T-helper 2 cell treated with Interferon-gamma antibody and Interleukin-4, amounts not matched to agents 5 μg/mL and 100 μg/mL, for 36 hours (primary cell): ENCODE data around the gene ABTB1.

ENCODE experiments used
- DNase-seq: peaks from one replicate; pipeline ENCODE4 v3.0.0; 2021; ENCODE audit warnings: low spot score
- H3K27ac Mint-ChIP-seq: one replicate; pipeline ENCODE4 v1.8.0; 2021; ENCODE audit warnings: mild to moderate bottlenecking, mixed read lengths
- H3K27me3 Mint-ChIP-seq: one replicate; pipeline ENCODE4 v1.8.0; 2021; ENCODE audit warnings: low read depth, mixed read lengths
- H3K36me3 Mint-ChIP-seq: one replicate; pipeline ENCODE4 v1.8.0; 2021; ENCODE audit warnings: low read depth, mixed read lengths
- H3K4me1 Mint-ChIP-seq: one replicate; pipeline ENCODE4 v1.8.0; 2021; ENCODE audit warnings: low read depth, mixed read lengths
- H3K4me3 Mint-ChIP-seq: one replicate; pipeline ENCODE4 v1.8.0; 2022; ENCODE audit warnings: mild to moderate bottlenecking, moderate library complexity, mixed read lengths
- H3K9me3 Mint-ChIP-seq: one replicate; pipeline ENCODE4 v1.8.0; 2021; ENCODE audit warnings: mixed read lengths

The ABTB1 gene

DNA sequence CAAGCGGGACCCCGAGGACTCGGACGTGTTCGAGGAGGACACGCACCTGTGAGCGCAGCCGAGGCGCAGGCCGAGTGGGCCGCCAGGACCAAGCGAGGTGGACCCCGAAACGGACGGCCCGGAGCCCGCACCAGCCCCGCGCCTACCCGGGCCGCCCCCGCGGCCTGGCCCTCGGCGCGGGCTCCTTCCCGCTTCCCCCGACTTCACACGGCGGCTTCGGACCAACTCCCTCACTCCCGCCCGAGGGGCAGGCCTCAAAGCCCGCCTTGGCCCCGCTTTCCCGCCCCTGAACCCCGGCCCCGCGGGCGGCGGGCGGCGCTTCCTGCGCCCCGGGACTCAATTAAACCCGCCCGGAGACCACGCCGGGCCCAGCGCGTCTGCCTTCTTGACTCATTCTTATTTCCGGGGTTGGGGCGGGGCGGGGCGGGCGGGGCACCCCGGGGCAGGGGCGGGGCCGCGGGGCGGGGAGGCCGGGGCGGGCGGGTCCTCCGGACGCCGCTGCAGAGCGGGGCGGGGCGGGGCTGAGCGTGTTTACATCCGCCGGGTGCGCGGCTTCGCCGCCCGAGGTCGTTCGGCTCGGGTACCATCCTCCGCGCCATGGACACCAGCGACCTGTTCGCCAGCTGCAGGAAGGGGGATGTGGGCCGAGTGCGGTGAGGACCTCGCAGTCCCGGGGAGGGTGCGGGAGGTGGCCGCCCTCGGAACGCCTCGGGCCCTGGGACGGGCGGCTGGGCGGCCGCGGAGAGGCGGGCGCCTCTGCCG, at the start of gene ABTB1:
Gene ABTB1, plus strand, starts transcription at position 524 of the 762 bp plus-strand sequence. Its CDS starts 74 bp downstream, at position 598.
- H3K4me3 Mint-ChIP-seq, result peak within 1 kb of the TSS; percentile 94

DNA sequence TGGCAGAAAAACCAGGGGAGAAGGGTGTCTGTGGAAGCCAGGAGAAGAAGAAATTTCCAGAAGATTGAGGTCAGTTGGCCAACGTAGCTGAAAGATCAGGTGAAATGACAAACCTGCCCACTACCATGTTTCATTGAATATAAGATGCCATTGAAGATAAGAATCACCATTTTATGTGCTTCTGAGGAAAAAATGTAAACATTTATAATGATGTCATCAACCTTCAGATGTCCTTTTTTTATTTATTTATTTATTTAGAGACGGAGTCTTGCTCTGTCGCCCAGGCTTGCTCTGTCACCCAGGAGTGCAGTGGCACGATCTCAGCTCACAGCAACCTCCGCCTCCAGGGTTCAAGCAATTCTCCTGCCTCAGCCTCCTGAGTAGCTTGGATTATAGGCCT, 48.7 kb upstream of the ABTB1 start:
- Mint-ChIP-seq H3K27ac (no peak overlapping the region), H3K4me3 (no peak overlapping the region), H3K36me3 (peaks cover 28% of the 10 kb centered on the region), H3K4me1 (peaks cover 3% of the 10 kb centered on the region), H3K9me3 (no peaks in the 10 kb centered on the region), H3K27me3 (peaks cover 31% of the 10 kb centered on the region)
- DNase-seq, result no peak

More for the DNA sequence above, at the start of gene ABTB1:
- H3K9me3 Mint-ChIP-seq, result no peaks in the 10 kb centered on the region
- DNase-seq, result peak; percentile 85
- peak within 1 kb of the TSS; percentile 99 for H3K27ac Mint-ChIP-seq
- H3K4me1 Mint-ChIP-seq, result peaks cover 13% of the 10 kb centered on the region
- H3K36me3 Mint-ChIP-seq, result no peaks in the 10 kb centered on the region
- no peaks in the 10 kb centered on the region for H3K27me3 Mint-ChIP-seq

DNA sequence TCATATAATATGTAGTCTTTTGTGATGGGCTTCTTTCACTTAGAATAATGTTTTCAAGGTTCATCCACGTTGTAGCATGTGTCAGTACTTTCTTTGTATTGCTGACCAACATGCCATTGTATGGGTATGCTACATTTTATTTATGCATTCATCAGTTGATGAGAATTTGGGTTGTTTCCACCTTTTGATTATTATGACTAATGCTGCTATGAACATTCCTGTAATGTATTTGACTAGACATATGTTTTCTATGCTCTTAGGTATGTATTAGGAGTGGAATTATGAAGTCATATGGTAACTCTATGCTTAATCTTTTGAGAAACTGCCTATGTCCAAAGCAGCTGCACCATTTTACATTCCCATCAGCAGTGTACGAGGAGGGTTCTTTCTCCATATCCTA, 46.9 kb upstream of the ABTB1 start:
- Mint-ChIP-seq H3K4me3 (no peak overlapping the region), H3K4me1 (peaks cover 12% of the 10 kb centered on the region), H3K27me3 (peaks cover 44% of the 10 kb centered on the region), H3K36me3 (peaks cover 23% of the 10 kb centered on the region), H3K9me3 (no peaks in the 10 kb centered on the region), H3K27ac (no peak overlapping the region)
- DNase-seq, result no peak

DNA sequence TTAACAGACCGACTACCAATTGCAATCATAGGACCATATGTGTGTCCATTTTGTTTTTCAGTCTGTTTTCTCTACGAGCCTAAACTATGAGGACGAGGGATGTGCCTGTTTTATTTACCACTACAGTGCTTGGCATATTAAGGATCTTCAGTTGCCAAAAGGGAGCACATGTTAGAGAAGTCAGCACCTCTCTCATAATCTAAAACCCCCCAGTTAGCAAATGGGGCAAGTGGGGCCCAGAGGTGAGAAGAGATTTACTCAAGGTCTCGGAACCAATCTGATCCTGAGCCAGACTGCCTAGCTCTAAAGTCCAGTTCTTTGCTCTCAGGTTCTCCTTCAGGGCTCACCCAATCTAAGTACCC, 44.3 kb upstream of the ABTB1 start:
- peaks cover 14% of the 10 kb centered on the region for H3K4me1 Mint-ChIP-seq
- peaks cover 58% of the 10 kb centered on the region for H3K27me3 Mint-ChIP-seq
- H3K27ac Mint-ChIP-seq, result no peak overlapping the region
- peaks cover under 1% of the 10 kb centered on the region for H3K36me3 Mint-ChIP-seq
- H3K4me3 Mint-ChIP-seq, result peak overlapping the region; percentile 71
- DNase-seq, result no peak
- H3K9me3 Mint-ChIP-seq, result no peaks in the 10 kb centered on the region

DNA sequence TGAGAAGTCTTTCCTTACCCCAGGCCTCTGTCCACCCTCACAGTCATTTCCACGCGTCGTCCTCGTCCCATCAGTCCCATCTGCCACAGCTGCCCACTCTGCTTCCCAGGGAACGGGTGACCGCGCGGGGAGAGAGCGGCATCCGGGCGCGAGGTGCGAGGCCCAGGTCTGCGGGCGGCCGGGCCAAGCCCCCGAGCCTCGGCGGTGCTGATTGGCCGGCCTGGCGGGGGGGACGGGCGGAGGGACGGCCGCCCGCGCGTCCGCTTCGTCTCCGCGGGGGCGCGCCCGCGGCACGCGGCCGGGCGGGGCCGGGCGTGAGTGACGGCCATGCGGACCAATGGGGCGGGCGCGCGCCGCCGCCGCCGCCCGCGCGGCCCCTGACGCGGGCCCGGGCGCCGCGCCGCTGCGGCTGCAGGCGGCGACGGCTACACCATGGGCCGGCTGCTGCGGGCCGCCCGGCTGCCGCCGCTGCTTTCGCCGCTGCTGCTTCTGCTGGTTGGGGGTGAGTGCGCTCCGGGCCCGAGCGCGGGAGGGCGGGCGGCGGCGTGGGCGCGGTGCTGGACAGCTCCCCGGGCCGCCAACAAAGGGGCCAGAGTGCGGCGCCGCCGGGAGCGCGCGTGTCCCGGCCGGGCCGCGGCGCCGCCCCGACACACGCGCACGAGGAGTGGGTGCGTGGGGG, 43.8 kb upstream of the ABTB1 start, which contains the start of gene PODXL2:
Gene PODXL2, plus strand, starts transcription at position 398 of the 679 bp plus-strand sequence. Its CDS starts 35 bp downstream, at position 433.
- Mint-ChIP-seq H3K36me3 (no peaks in the 10 kb centered on the region), H3K9me3 (no peaks in the 10 kb centered on the region), H3K27me3 (peaks cover 60% of the 10 kb centered on the region), H3K4me3 (peak within 1 kb of the TSS; percentile 79), H3K27ac (peak within 1 kb of the TSS; percentile 24), H3K4me1 (peaks cover 14% of the 10 kb centered on the region)
- peak; percentile 25 for DNase-seq

DNA sequence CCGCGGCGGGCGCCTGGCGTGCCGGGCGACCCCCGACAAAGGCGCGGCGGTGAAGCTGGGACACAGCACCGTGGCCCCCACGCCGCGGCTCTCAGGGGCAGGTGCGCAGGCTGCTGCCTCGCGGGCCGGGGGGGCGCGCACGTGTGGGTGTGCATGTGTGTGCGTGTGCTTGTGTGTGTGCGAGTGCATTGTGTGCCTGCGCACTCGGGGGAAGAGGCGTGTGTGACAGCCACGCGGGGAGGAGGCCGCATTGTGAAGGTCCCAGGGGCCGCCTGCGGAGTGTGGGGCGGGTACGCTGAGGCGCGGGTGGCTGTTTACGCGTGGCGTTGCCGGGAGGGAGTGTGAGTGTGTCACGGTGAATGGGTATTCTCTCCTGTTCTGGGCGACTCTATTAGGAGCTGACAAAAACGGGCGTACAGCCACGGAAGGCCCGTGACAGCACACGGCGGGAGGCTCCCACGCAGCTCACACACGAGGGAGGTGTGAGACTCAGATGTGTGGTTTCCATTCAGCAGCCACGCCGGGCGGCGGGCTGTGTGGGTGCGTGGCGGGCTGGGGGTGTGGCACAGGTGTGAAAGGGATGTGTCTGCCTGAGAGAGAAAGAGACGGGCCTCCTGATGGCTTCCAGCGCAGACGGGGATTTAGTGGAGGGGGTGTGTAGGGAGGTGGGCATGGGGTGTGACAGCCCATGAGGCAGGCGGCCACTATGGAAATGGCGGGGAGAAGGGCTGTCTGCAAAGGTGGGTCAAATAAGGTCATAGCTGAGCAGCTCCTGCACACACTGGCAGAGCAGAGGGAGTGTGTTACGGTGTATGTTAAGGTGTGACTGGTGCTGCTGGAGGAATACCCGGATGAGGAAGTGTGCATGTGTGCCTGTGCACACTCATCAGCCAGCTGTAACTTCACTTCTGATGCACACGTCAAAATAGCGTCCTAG, 43.0 kb upstream of the ABTB1 start:
- peak; percentile 13 for DNase-seq
- H3K4me3 Mint-ChIP-seq, result peak overlapping the region; percentile 79
- peak overlapping the region; percentile 24 for H3K27ac Mint-ChIP-seq
- H3K4me1 Mint-ChIP-seq, result peaks cover 14% of the 10 kb centered on the region
- H3K9me3 Mint-ChIP-seq, result no peaks in the 10 kb centered on the region
- H3K36me3 Mint-ChIP-seq, result no peaks in the 10 kb centered on the region
- H3K27me3 Mint-ChIP-seq, result peaks cover 61% of the 10 kb centered on the region

DNA sequence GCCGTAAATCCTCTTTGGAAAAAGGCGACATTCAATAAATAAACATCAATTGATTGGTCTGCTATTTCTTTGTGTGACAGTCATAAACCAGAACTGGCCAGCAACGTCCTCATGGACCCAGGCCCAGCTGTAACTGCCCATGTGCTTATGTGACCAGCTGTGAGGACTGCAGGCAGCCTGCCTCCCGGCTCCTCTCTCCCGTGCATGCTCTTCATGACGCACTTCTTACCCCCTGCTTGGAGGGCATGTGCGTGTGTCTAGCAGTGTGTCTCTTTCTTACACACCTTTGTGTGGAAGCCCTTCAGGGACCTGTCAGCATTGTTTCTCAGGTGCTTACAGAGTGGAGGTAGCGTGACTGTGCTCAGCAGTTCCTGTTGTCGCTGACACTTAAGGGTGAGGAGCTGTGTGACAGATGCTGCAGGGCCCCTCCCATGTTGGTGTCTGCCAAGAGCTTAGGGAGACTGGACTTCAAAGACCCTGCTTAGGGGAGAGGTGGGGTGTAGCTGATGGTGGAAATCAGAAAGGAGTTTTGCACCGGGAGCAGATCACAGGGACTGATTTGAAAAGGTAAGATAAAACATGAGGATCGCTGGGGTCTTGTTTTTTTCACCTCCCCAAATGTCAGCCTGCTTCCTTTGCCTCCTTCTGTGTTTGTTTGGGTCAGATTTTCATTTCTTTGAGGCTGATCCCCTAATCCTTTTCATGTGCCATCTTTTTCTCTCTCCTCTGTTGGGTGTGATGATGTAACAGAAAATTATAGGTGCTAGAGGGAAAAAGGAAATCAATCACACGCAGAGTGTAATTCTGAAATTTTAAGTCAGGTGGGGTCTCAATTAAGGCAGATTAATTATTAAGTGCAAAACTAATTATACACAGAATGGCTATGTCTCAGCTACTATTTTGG, 41.7 kb upstream of the ABTB1 start:
- no peaks in the 10 kb centered on the region for H3K9me3 Mint-ChIP-seq
- H3K27ac Mint-ChIP-seq, result no peak overlapping the region
- peaks cover 15% of the 10 kb centered on the region for H3K4me1 Mint-ChIP-seq
- H3K27me3 Mint-ChIP-seq, result peaks cover 60% of the 10 kb centered on the region
- DNase-seq, result no peak
- H3K36me3 Mint-ChIP-seq, result no peaks in the 10 kb centered on the region
- peak overlapping the region; percentile 14 for H3K4me3 Mint-ChIP-seq

DNA sequence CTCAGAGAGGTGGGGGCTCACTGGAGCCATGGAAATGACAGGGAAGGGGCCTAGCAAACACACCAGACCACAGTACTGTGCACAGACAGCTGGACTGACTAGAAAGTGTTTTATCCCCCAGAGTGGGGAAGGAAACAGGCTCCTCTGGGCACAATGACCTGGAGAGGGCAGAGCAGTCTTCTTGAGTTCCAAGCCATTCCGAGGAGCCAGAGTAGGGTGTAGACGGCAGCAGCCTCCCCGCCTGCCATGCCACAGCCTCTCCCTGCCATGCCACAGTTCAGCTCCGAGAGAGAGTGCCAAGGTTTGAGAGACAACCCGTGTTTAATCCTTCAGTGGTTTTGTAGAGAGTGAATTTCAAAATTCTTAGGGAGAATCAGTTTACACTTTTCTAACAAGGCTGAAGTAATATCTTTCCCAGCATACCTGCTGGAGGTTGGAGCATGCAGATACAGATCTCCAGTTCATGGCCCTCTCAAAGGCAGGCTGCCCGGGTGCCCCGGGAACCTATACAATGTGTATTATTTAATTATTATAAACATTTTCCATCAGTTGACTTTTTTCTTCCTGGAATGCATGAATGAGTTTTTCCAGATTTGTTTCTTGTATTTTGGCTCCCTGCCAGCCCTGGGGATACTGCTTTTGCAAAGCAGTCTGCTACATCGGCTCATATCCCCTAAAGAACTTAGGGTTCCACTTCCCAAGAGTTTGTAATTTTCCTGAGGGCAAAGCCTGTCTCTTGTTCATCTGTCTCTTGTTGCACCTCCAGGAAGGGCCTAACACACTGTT, 40.5 kb upstream of the ABTB1 start:
- Mint-ChIP-seq H3K4me1 (peaks cover 13% of the 10 kb centered on the region), H3K27me3 (peaks cover 51% of the 10 kb centered on the region), H3K36me3 (no peaks in the 10 kb centered on the region), H3K4me3 (no peak overlapping the region), H3K27ac (no peak overlapping the region), H3K9me3 (no peaks in the 10 kb centered on the region)
- no peak for DNase-seq

DNA sequence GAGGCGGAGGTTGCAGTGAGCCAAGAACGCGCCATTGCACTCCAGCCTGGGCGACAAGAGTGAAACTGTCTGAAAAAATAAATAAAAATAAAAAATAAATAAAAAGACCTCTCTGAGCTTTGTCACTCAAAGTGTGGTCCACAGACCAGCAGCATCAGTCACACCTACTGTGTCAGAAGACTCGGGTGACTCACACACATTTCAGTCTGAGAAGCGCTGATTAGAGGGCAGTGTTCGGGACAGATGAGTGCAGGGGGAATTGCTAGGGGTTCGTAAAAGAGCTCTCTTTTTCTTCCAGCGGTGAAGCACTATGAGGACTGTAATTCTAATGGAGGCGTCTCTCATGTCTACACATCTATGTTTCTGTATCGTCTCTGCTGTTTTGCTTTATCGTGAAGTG, 38.1 kb upstream of the ABTB1 start:
- DNase-seq, result no peak
- no peak overlapping the region for H3K4me3 Mint-ChIP-seq

DNA sequence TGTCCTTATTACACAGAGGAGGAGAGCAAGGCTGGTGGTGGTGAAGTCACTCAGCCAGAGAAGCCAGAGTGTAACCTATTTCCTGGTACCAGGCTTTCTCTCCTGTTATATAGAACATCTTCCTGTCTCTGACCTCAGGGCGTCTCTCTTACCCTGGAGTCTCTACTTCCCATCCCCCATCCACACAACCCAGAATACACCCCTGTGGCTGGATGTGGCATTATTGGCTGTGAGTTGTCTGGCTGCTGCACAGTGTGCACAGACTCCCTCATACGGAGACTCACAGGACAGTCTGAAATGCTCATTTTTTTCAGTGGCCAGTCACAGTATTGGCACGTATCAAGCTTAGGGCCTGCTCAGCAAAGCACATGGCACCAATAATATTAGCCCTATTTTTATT, 35.2 kb upstream of the ABTB1 start:
- Mint-ChIP-seq H3K4me1 (peaks cover 12% of the 10 kb centered on the region), H3K9me3 (no peaks in the 10 kb centered on the region), H3K27ac (peak overlapping the region; percentile 38), H3K4me3 (peak overlapping the region; percentile 0), H3K36me3 (no peaks in the 10 kb centered on the region), H3K27me3 (peaks cover 9% of the 10 kb centered on the region)
- peak; percentile 36 for DNase-seq

More for the DNA sequence above, 38.1 kb upstream of the ABTB1 start:
- H3K9me3 Mint-ChIP-seq, result no peaks in the 10 kb centered on the region
- H3K27me3 Mint-ChIP-seq, result peaks cover 33% of the 10 kb centered on the region
- no peaks in the 10 kb centered on the region for H3K36me3 Mint-ChIP-seq
- H3K27ac Mint-ChIP-seq, result no peak overlapping the region
- H3K4me1 Mint-ChIP-seq, result peaks cover 21% of the 10 kb centered on the region

DNA sequence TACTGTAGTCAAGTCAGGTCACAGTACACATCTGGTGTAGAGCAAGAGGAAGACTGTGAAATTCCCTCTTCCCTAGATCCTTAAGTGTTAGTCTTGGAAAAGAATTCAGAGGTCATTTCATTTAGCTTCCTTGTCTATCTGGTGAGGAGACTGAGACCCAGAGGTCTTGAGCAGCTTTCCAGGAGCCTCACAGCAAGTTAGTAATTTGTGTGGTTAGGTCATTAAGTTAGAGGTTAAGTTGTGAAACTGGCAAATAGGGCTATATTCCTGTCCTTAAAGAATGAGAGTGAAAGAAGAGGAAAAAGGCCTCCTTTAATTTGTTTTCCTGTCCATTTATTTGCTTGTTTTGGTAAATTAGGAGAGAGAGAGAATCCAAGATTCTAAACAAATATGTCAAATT, 34.8 kb upstream of the ABTB1 start:
- Mint-ChIP-seq H3K4me3 (no peak overlapping the region), H3K27me3 (peaks cover 9% of the 10 kb centered on the region), H3K27ac (no peak overlapping the region)

DNA sequence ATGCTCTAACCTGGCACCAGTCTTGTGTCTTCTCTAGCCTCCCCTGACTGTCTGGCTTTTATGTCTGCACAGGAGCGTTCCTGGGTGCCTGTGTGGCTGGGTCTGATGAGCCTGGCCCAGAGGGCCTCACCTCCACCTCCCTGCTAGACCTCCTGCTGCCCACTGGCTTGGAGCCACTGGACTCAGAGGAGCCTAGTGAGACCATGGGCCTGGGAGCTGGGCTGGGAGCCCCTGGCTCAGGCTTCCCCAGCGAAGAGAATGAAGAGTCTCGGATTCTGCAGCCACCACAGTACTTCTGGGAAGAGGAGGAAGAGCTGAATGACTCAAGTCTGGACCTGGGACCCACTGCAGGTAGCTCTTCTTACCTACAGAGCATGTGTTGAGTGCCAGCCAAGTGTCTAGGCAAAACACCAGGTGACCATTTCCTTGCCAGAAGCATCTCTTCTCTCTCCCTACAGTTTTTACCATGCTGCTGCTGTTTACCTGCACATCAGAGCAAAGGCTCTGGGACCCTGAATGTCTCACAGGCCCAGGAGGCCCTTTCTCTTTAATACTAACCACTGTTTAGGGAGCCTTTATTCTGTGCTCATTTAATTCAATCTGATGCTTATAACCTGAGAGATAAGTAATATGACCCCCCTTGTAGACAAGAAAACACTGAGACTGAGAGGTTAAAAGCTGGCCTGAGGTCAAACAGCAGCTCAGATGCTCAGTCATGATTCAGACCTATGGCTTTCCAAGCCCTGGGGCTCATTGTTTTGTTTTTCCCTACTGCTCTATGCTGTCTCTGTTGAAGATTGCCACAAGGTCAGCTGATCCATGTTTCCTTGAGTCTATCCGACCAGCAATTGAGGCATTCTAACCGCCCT, 33.3 kb upstream of the ABTB1 start:
- no peak for DNase-seq
- Mint-ChIP-seq H3K4me1 (peaks cover 12% of the 10 kb centered on the region), H3K36me3 (no peaks in the 10 kb centered on the region), H3K27ac (no peak overlapping the region), H3K9me3 (no peaks in the 10 kb centered on the region), H3K27me3 (peaks cover 11% of the 10 kb centered on the region), H3K4me3 (no peak overlapping the region)

More for the DNA sequence above, 34.8 kb upstream of the ABTB1 start:
- Mint-ChIP-seq H3K9me3 (no peaks in the 10 kb centered on the region), H3K4me1 (peaks cover 12% of the 10 kb centered on the region), H3K36me3 (no peaks in the 10 kb centered on the region)
- DNase-seq, result no peak
